ENCODE measurements around the gene PITPNB.

- TF ChIP-seq CTCF (IDR thresholded peaks at IDR 0.05) (no peak), POLR2A (IDR thresholded peaks at IDR 0.05) (no peak)
These were observed 113.2 kb downstream of the PITPNB start for GRCh38 chr22:27805841-27806240.
